Dermis microvascular lymphatic vessel endothelial cell (primary cell): ENCODE results near the gene AGBL1. TPM values are rescaled to one million over a fixed set of nuclear protein-coding genes. Genes with fewer than 3 reads are reported as not detected.
"Not testable (repeated sequence)": the region's sequence is repeated elsewhere in the genome, so short reads cannot be mapped to it uniquely, and the experiment has no call there.

ENCODE experiments used
- DNase-seq, 2 donors: peaks; one replicate each; pipeline versions ENCODE4 v3.0.0 to v3.0.0-alpha.2; 2010; ENCODE audit warnings: low read depth in 2 of 2
- total RNA-seq: library from RNA; depleted of rRNA; stranded (reverse); fragments of >200 nt; gene quantifications from 2 replicates; pipeline ENCODE4 v1.2.1, GENCODE V29; 2014

The AGBL1 gene
- total RNA-seq, 1 donor from 2014 or later: not detected

- no peak for DNase-seq
These were observed 778.0 kb downstream of the AGBL1 start for GRCh38 chr15:86857701-86858100.

DNA sequence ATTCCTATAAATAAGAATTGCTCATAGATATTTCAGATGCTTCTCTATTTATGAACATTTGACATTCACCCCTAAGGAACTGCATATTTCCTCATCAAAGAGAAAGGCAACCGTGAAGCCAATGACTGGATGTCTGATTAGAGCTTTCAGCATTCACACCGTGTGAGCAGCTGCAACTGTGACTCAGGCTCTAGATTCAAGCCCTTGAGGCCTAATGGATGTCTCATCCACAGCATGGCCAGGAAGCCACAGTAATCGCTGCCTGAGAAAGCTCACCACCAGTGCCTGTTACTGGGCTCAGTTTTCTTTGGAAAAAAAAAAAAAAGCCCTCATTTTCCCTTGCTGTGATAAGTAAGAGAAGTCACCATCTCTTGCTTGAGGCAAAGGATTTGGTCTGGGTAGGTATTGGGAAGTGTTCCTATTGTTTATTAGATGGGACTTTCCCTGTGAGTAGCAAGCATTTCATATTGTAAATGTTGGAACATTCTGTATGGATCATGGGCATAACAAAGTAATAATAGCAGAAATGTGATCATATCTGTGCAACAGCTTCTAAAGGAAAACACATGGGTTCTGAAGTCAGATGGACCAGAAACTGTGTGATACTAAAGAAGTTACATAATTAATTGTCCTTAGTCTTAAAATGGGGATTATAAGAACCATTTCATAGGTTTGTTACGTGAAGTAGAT, 783.7 kb downstream of the AGBL1 start:
- DNase-seq: no peak

DNA sequence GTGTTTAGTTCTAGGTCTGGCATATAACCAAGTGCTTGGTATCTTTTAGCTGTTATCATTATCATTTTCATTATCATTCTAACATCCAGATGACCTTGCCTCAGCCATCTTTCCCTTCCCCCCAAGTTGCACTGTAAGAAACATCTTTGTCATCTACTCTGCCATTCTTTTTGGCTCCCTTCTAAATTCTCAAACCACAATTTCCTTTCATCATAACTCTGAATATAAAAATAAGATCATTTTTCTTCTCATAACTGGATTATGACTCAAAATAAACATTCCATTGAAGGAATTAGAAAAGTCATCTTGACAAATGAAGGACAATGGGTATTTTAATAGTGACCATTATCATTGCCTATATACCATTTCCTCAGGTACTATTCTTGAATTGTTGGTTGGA, 786.2 kb downstream of the AGBL1 start:
- DNase-seq: no peak

- DNase-seq: no peak
These were observed 791.2 kb downstream of the AGBL1 start for GRCh38 chr15:86870846-86871245.

GRCh38 chr15:86871964-86872363, 792.3 kb downstream of the AGBL1 start:
- DNase-seq: no peak

- no peak for DNase-seq
These were observed 793.1 kb downstream of the AGBL1 start for GRCh38 chr15:86872782-86873181.

DNA sequence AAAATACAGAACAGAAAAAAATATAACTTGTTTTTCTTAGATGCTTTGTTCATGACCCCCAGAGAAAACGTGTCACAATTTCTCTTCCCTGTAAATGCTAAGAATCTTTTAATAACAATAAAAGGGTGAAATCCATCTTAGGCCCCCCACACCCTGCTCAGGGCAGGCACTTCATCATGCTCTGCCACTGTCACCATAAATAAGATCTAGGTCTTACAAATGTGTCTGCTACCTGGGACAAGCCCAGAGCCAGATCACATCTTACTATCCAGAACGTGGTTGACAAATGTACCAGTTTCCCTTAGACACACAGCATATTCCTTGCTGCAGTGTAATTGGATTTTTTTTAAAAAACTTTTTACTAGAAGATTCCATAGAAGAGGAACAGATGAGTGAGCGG, 795.4 kb downstream of the AGBL1 start:
- no peak for DNase-seq

- DNase-seq: no peak
These were observed 796.8 kb downstream of the AGBL1 start for GRCh38 chr15:86876387-86876944.

GRCh38 chr15:86877171-86877631, 797.5 kb downstream of the AGBL1 start:
- DNase-seq: no peak

DNA sequence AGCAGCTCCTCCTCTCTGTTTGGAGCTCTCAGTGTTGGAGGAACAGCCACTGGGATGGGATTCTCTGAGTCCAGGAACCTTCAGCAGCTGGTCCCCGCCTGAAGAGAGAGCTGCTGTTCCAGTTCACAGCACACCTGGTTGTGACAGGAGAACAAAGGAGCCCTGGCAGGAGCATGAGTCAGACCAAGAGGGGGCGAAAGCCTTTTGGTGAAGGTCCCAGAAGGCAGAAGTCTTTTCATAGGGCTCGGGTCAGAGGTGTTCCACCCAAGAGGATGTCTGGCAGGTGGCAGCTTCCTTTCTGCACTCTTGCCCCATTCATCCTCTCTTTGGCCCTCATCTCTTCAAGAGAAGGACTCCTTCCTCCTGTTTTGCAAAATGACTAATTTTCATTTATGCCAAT, 799.2 kb downstream of the AGBL1 start:
- DNase-seq: not testable (repeated sequence)

DNA sequence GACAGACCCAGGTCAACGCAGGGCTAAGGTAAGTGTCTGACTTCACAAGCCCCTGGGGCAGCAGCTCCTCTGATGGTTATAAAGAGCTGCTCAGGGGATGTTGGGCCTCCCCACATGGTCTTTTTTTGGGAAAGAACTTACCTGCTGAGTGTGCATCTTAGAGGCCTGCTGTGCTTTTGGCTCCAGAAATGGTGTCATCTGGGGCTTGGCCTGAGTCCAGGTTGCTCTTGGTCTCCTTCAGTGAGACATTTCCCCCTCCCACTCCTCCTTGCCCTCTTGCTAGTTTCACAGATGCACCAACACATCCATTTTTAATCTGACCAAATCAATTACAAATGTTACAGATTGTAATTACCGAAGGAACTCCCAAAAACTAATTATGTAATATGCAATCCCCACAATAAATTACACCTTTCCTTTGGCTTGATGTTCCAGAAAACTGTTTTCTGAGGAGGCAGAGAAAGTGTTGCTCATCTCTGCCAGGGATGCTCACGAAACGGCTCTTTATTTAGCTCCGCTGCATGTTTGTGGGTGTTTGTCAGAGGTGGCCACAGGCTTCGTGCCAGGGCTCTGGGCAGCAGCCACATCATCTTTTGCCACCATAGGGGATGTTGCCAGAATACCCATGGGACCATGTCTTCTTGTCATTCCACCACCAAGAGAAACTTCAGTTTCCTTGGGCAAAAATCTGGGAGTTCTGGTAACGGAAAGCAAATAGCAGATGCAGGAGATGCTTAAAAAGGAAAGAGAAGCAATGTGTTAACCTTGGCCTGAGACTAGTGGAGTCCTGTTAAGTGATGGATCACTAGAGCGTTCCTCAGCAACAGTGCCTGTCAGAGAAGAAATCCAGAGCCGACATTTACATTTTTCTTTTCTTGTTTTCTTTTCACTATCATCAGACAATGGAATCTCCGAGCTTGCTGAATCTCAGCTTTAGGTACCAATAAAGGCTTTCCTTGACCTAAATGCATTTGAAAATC, 799.9 kb downstream of the AGBL1 start:
- no peak for DNase-seq

- no peak for DNase-seq
These were observed 805.9 kb downstream of the AGBL1 start for GRCh38 chr15:86885616-86886015.

- DNase-seq: no peak
These were observed 813.2 kb downstream of the AGBL1 start for GRCh38 chr15:86892774-86893449.

DNA sequence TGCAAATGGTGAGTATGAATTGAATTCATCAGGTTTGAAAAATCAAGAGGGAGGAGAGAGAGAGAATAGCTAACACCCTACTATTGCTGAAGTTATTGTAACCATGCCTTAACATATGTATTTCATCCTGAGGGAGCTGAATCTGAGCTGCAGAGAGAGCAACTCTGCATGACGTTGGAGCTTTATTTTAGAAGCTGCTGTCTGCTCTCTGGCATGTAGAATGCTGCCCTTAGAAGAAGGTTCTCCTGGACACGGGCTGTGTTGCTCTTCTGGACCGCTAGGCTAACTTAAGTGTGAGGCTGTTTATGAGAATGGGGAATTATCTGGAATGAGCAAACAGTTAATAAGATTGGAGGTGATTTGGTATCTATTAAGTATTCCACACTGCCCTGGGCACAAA, 814.6 kb downstream of the AGBL1 start:
- DNase-seq: no peak

GRCh38 chr15:86903642-86904421, 824.2 kb downstream of the AGBL1 start:
- DNase-seq: no peak

- no peak for DNase-seq
These were observed 826.1 kb downstream of the AGBL1 start for GRCh38 chr15:86905625-86906256.

DNA sequence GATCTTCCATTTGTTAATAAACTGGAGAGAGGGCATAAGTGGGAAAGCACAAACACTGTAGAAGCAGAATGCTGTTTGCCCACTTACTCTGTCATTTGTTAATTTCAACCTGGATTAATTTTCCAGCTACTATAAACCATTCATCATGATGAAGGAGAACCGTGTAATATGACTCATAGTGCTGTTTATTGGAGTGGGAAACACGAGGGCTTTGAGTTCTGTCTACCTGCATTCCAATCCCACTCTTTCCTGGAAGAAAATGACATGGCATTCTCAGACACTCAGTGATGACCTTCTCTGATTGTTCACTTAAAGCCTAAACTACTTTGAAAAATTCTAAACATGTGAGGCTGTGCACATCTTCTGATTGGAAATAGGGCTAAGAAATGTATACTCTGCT, 826.7 kb downstream of the AGBL1 start:
- no peak for DNase-seq

GRCh38 chr15:86911022-86911421, 831.4 kb downstream of the AGBL1 start:
- no peak for DNase-seq

DNA sequence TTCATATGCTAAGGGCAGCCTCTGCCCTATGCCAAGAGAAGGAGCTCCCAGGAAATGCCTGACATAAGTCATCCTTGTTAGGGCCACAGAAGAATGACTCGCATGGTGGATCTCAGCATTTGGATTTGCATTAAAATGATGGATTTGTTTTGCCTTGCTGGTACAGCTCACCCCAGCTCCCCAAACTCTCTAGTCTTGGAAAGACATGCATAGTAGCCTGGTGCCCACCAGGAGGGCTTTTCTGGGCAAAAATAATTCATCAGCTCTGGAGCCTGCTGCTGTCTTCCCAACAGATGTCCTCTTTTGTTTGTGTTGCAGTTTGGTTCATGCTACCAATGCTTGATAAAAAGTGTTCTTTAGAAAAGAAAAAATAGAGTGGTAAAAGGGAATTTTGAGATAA, 833.0 kb downstream of the AGBL1 start:
- no peak for DNase-seq

DNA sequence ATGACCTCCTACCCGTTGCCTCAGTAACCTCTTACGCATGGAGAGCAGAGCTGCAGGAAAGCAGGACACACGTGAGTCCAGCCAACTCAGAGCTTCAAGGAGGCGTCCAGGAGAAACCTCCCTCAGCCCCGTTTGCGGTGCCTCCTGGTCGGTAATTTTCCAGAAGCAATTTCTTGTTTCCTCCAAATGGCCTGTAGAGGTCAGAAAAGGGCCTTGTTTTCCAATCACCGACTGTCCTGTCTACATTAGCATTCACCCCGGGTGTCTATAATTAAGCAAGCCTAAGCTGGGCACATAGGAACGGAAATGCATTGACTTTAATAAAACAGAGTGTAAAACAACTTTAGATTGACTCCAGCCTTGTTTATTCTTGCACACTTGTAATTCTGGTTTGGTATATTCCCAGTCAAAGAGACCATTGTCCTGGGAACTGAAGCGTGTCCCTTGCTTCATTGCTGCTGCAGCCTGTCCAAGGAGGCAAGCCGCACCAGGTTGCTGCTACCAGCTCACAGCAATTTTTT, 836.2 kb downstream of the AGBL1 start:
- DNase-seq: no peak
